HepG2 (cell line): Measurements from ENCODE around the gene VPS52. TPM values are rescaled to one million over a fixed set of nuclear protein-coding genes. Genes with fewer than 3 reads are reported as not detected.
A peak's percentile ranks its signal among the peaks of the same experiment; 100 is the strongest.

ENCODE experiments used
- GATAD2A ChIP-seq: IDR thresholded peaks from 2 replicates; pipeline ENCODE4 v1.6.1; 2016
- HNF4A ChIP-seq: sonication (generic); formaldehyde crosslinking; IDR thresholded peaks from 2 replicates; pipeline ENCODE4 v1.4.0; 2020; ENCODE audit warnings: missing genetic modification reagents
- PRMT3 ChIP-seq: sonication (generic); formaldehyde crosslinking; IDR thresholded peaks from 2 replicates; pipeline ENCODE4 v1.8.1; 2022; ENCODE audit warnings: low read depth, mild to moderate bottlenecking, moderate library complexity, missing genetic modification reagents, borderline replicate concordance
- RFXANK ChIP-seq: IDR thresholded peaks from 2 replicates; pipeline ENCODE4 v1.6.1; 2016
- SP5 ChIP-seq: IDR thresholded peaks from 2 replicates; pipeline ENCODE4 v1.6.1; 2016; ENCODE audit warnings: low read depth, borderline replicate concordance
- TMF1 ChIP-seq: sonication (generic); formaldehyde crosslinking; IDR thresholded peaks from 2 replicates; pipeline ENCODE4 v1.8.1; 2022; ENCODE audit warnings: low read depth, missing genetic modification reagents
- TOPORS ChIP-seq: sonication (generic); formaldehyde crosslinking; IDR thresholded peaks from 2 replicates; pipeline ENCODE4 v1.8.0; 2023; ENCODE audit warnings: mild to moderate bottlenecking, missing genetic modification reagents
- ZNF20 ChIP-seq: sonication (generic); formaldehyde crosslinking; IDR thresholded peaks from 2 replicates; pipeline ENCODE4 v1.4.0; 2020; ENCODE audit warnings: mild to moderate bottlenecking, moderate library complexity, missing genetic modification reagents
- polyA plus RNA-seq, 8 experiments: library from polyadenylated mRNA; depleted of rRNA in 3 of 8; stranded (reverse) in 7 of 8; unstranded in 1 of 8; fragments of >200 nt; fragmentation: Illumina TruSeq in 4 of 8; extraction: Trizol in 4 of 8; gene quantifications; 2 replicates each; pipeline versions ENCODE4 v1.2.1 to v1.2.3, GENCODE V29; 2011 to 2016; ENCODE audit warnings: low read depth in 4 of 8, missing spikeins in 1 of 8, mixed read lengths in 1 of 8; ENCODE audit not compliant: insufficient read depth in 1 of 8
- total RNA-seq, 5 experiments: library from RNA; depleted of rRNA; stranded (reverse); fragments of >200 nt; fragmentation: Illumina TruSeq; extraction: Trizol; gene quantifications; 2 replicates each; pipeline ENCODE4 v1.2.3, GENCODE V29; 2016; ENCODE audit warnings: low read depth in 1 of 5
- TF ChIP-seq, protein P1 (sequence below): fragments of 450-650 bp; IDR thresholded peaks from 2 replicates; pipeline ENCODE4 v1.6.1; 2017
- TF ChIP-seq, protein P2 (sequence below), 2 experiments: IDR thresholded peaks; 2 replicates each; pipeline ENCODE4 v1.6.1; 2011 to 2012; ENCODE audit warnings: low read length in 2 of 2, borderline replicate concordance in 1 of 2, low read depth in 1 of 2, mild to moderate bottlenecking in 1 of 2, moderate library complexity in 1 of 2
- TF ChIP-seq, protein P3 (sequence below): sonication (generic); formaldehyde crosslinking; conservative IDR thresholded peaks from 2 replicates; pipeline ENCODE4 v1.4.0; 2020; ENCODE audit warnings: missing genetic modification reagents
- TF ChIP-seq, protein P4 (sequence below), 2 experiments: fragments of 450-650 bp in 1 of 2; sonication (generic) in 1 of 2; formaldehyde crosslinking; IDR thresholded peaks; 2 replicates each; pipeline versions ENCODE4 v1.5.0 to v1.8.0; 2020 to 2022; ENCODE audit warnings: mild to moderate bottlenecking in 1 of 2, missing genetic modification reagents in 1 of 2
- TF ChIP-seq, protein P5 (sequence below): IDR thresholded peaks from 2 replicates; pipeline ENCODE4 v1.6.1; 2012; ENCODE audit warnings: inconsistent platforms
- TF ChIP-seq, protein P6 (sequence below): sonication (generic); formaldehyde crosslinking; IDR thresholded peaks from 2 replicates; pipeline ENCODE4 v1.5.0; 2020; ENCODE audit warnings: missing genetic modification reagents
- TF ChIP-seq, protein P7 (sequence below): sonication (generic); formaldehyde crosslinking; IDR thresholded peaks from 2 replicates; pipeline ENCODE4 v1.4.0; 2020; ENCODE audit warnings: mild to moderate bottlenecking, missing genetic modification reagents

VPS52 gene
- total and polyA plus RNA-seq, 2 of the 13 experiments (the other 11 are each of a cell fraction or from before 2014, with no cell fraction given): 48.9 to 85.5 TPM

DNA sequence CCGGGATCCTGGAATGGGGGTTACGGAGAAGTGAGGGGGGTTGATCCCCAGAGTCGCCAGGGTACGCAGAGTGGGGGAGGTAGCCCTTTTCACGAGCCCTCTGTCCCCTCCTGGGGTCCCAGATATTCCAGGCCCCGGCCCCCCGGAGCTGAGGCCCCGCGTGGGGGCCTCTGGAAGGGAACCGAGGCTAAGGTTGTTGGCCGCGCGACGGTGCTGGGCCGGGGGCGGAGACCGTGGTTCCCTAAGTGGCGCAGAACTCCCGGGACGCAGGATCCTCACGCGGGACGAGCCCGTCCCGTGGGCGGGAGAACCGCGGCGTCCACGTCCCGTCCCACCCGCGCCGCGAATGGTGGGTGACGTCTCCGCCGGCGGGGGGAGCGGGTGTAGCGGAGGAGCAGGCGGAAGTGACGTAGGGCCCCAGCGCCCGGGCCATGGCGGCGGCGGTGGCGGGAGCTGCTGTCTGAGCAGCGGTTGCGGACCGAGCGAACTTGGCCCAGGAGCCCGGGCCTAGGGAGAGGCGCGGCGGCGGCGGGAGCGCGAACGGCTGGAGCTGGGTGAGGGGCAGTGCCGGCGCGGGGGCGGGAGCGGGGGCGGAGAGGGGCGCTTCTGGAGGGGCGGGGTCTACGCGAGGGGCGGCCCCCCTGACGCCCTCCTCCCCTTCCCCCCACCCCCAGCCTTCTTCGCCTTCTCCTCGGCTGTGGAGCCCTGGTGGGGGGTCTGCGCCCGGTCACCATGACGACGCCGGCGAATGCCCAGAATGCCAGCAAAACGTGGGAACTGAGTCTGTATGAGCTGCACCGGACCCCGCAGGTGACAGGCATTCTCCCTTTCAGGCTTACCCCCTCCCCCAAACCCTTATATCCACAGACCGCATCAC lies 63.3 kb downstream of the VPS52 start, which contains the start of gene RING1 (continued):
- 0 out of 2 replicates have a peak, but pooled peaks have one; percentile 45 for TF ChIP-seq PRMT3 (CRISPR knock-in tag)
- TF ChIP-seq HNF4A (CRISPR knock-in tag): peak; percentile 27; the same call in 1 of the 2 replicates
- TF ChIP-seq, protein P1, sequence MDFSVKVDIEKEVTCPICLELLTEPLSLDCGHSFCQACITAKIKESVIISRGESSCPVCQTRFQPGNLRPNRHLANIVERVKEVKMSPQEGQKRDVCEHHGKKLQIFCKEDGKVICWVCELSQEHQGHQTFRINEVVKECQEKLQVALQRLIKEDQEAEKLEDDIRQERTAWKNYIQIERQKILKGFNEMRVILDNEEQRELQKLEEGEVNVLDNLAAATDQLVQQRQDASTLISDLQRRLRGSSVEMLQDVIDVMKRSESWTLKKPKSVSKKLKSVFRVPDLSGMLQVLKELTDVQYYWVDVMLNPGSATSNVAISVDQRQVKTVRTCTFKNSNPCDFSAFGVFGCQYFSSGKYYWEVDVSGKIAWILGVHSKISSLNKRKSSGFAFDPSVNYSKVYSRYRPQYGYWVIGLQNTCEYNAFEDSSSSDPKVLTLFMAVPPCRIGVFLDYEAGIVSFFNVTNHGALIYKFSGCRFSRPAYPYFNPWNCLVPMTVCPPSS: no peak
- TF ChIP-seq GATAD2A (CRISPR knock-in tag): peak; percentile 85
- TF ChIP-seq TOPORS (CRISPR knock-in tag): peak; percentile 49; the same call in 1 of the 2 replicates
- peak; percentile 79; the same call in 1 of the 2 replicates for TF ChIP-seq TMF1
- TF ChIP-seq, protein P2, sequence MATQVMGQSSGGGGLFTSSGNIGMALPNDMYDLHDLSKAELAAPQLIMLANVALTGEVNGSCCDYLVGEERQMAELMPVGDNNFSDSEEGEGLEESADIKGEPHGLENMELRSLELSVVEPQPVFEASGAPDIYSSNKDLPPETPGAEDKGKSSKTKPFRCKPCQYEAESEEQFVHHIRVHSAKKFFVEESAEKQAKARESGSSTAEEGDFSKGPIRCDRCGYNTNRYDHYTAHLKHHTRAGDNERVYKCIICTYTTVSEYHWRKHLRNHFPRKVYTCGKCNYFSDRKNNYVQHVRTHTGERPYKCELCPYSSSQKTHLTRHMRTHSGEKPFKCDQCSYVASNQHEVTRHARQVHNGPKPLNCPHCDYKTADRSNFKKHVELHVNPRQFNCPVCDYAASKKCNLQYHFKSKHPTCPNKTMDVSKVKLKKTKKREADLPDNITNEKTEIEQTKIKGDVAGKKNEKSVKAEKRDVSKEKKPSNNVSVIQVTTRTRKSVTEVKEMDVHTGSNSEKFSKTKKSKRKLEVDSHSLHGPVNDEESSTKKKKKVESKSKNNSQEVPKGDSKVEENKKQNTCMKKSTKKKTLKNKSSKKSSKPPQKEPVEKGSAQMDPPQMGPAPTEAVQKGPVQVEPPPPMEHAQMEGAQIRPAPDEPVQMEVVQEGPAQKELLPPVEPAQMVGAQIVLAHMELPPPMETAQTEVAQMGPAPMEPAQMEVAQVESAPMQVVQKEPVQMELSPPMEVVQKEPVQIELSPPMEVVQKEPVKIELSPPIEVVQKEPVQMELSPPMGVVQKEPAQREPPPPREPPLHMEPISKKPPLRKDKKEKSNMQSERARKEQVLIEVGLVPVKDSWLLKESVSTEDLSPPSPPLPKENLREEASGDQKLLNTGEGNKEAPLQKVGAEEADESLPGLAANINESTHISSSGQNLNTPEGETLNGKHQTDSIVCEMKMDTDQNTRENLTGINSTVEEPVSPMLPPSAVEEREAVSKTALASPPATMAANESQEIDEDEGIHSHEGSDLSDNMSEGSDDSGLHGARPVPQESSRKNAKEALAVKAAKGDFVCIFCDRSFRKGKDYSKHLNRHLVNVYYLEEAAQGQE (IDR thresholded peaks at IDR 0.05; ENCODE audit: borderline replicate concordance in 1 of 2, low read depth in 1 of 2, low read length in 2 of 2): no peak
- TF ChIP-seq SP5 (CRISPR knock-in tag): peak; percentile 42; the same call in 1 of the 2 replicates
- TF ChIP-seq, protein P3, sequence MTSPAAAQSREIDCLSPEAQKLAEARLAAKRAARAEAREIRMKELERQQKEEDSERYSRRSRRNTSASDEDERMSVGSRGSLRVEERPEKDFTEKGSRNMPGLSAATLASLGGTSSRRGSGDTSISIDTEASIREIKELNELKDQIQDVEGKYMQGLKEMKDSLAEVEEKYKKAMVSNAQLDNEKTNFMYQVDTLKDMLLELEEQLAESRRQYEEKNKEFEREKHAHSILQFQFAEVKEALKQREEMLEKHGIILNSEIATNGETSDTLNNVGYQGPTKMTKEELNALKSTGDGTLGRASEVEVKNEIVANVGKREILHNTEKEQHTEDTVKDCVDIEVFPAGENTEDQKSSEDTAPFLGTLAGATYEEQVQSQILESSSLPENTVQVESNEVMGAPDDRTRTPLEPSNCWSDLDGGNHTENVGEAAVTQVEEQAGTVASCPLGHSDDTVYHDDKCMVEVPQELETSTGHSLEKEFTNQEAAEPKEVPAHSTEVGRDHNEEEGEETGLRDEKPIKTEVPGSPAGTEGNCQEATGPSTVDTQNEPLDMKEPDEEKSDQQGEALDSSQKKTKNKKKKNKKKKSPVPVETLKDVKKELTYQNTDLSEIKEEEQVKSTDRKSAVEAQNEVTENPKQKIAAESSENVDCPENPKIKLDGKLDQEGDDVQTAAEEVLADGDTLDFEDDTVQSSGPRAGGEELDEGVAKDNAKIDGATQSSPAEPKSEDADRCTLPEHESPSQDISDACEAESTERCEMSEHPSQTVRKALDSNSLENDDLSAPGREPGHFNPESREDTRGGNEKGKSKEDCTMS (CRISPR knock-in tag): no peak
- TF ChIP-seq, protein P4, sequence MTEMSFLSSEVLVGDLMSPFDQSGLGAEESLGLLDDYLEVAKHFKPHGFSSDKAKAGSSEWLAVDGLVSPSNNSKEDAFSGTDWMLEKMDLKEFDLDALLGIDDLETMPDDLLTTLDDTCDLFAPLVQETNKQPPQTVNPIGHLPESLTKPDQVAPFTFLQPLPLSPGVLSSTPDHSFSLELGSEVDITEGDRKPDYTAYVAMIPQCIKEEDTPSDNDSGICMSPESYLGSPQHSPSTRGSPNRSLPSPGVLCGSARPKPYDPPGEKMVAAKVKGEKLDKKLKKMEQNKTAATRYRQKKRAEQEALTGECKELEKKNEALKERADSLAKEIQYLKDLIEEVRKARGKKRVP (CRISPR knock-in tag; IDR thresholded peaks at IDR 0.05): peak in 1 of 2 experiments; percentile 56; a peak in 2 of 4 replicates
- no peak; the same call in 1 of the 2 replicates for TF ChIP-seq RFXANK (CRISPR knock-in tag)
- TF ChIP-seq, protein P5, sequence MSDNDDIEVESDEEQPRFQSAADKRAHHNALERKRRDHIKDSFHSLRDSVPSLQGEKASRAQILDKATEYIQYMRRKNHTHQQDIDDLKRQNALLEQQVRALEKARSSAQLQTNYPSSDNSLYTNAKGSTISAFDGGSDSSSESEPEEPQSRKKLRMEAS: no peak
- TF ChIP-seq, protein P6, sequence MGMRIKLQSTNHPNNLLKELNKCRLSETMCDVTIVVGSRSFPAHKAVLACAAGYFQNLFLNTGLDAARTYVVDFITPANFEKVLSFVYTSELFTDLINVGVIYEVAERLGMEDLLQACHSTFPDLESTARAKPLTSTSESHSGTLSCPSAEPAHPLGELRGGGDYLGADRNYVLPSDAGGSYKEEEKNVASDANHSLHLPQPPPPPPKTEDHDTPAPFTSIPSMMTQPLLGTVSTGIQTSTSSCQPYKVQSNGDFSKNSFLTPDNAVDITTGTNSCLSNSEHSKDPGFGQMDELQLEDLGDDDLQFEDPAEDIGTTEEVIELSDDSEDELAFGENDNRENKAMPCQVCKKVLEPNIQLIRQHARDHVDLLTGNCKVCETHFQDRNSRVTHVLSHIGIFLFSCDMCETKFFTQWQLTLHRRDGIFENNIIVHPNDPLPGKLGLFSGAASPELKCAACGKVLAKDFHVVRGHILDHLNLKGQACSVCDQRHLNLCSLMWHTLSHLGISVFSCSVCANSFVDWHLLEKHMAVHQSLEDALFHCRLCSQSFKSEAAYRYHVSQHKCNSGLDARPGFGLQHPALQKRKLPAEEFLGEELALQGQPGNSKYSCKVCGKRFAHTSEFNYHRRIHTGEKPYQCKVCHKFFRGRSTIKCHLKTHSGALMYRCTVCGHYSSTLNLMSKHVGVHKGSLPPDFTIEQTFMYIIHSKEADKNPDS: no peak
- TF ChIP-seq ZNF20 (CRISPR knock-in tag): peak; percentile 94
- TF ChIP-seq, protein P7, sequence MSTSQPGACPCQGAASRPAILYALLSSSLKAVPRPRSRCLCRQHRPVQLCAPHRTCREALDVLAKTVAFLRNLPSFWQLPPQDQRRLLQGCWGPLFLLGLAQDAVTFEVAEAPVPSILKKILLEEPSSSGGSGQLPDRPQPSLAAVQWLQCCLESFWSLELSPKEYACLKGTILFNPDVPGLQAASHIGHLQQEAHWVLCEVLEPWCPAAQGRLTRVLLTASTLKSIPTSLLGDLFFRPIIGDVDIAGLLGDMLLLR (CRISPR knock-in tag): no peak; the same call in none of the 2 replicates
